Chondrocyte (in vitro differentiated cells): ENCODE measurements around the gene AKAP7. TPM values are rescaled to one million over a fixed set of nuclear protein-coding genes. Genes with fewer than 3 reads are reported as not detected.

Experiments used
- DNase-seq: peaks from one replicate; pipeline ENCODE4 v3.0.0; 2021; ENCODE audit warnings: mixed read lengths, low spot score
- H3K27ac Mint-ChIP-seq: one replicate; pipeline ENCODE4 v1.8.0; 2021; ENCODE audit warnings: mild to moderate bottlenecking, moderate library complexity, mixed read lengths; ENCODE audit not compliant: unreplicated experiment
- H3K27me3 Mint-ChIP-seq: 2 replicates; pipeline ENCODE4 v1.8.0; 2021; ENCODE audit warnings: low read depth, mixed read lengths
- H3K36me3 Mint-ChIP-seq: 2 replicates; pipeline ENCODE4 v1.8.0; 2021; ENCODE audit warnings: low read depth, mixed read lengths
- H3K4me1 Mint-ChIP-seq: 2 replicates; pipeline ENCODE4 v1.8.0; 2021; ENCODE audit warnings: low read depth, mild to moderate bottlenecking, mixed read lengths
- H3K4me3 Mint-ChIP-seq: one replicate; pipeline ENCODE4 v1.8.0; 2021; ENCODE audit warnings: mild to moderate bottlenecking, moderate library complexity, mixed read lengths; ENCODE audit not compliant: unreplicated experiment
- H3K9me3 Mint-ChIP-seq: 2 replicates; pipeline ENCODE4 v1.8.0; 2021; ENCODE audit warnings: low read depth, mixed read lengths
- CTCF ChIP-seq: fragments of 200-600 bp; sonication (generic); IDR thresholded peaks from 2 replicates; pipeline ENCODE4 v1.5.0; 2021; ENCODE audit warnings: antibody characterized with exemption, mild to moderate bottlenecking, moderate library complexity
- total RNA-seq: library from RNA; stranded (reverse); gene quantifications from 3 replicates; pipeline ENCODE4 v1.2.1, GENCODE V29; 2021

The AKAP7 gene
- total RNA-seq, 1 donor from 2014 or later = 5.0 TPM

- Mint-ChIP-seq H3K27ac (no peak overlapping the region), H3K4me3 (no peak overlapping the region), H3K27me3 (no peaks in the 10 kb centered on the region), H3K4me1 (no peaks in the 10 kb centered on the region), H3K9me3 (peaks cover 12% of the 10 kb centered on the region), H3K36me3 (peaks cover 5% of the 10 kb centered on the region)
- TF ChIP-seq CTCF = no peak
- no peak for DNase-seq
Observed at GRCh38 chr6:131265939-131266338, 130.7 kb downstream of the AKAP7 start.

- TF ChIP-seq CTCF = no peak
- Mint-ChIP-seq H3K4me3 (no peak overlapping the region), H3K4me1 (no peaks in the 10 kb centered on the region), H3K27me3 (no peaks in the 10 kb centered on the region), H3K27ac (no peak overlapping the region), H3K36me3 (peaks cover 4% of the 10 kb centered on the region), H3K9me3 (peaks cover 13% of the 10 kb centered on the region)
- DNase-seq = no peak
Observed at GRCh38 chr6:131268303-131268702, 133.0 kb downstream of the AKAP7 start.

GRCh38 chr6:131269565-131270391 is 134.5 kb downstream of the AKAP7 start:
- Mint-ChIP-seq H3K4me1 (no peaks in the 10 kb centered on the region), H3K27me3 (no peaks in the 10 kb centered on the region), H3K27ac (no peak overlapping the region), H3K4me3 (no peak overlapping the region), H3K9me3 (peaks cover 13% of the 10 kb centered on the region), H3K36me3 (peaks cover 4% of the 10 kb centered on the region)
- DNase-seq = no peak
- TF ChIP-seq CTCF = no peak

GRCh38 chr6:131270534-131270933 is 135.3 kb downstream of the AKAP7 start:
- H3K9me3 Mint-ChIP-seq = peaks cover 13% of the 10 kb centered on the region
- TF ChIP-seq CTCF = no peak
- DNase-seq = no peak
- no peaks in the 10 kb centered on the region for H3K27me3 Mint-ChIP-seq
- no peak overlapping the region for H3K4me3 Mint-ChIP-seq
- no peaks in the 10 kb centered on the region for H3K4me1 Mint-ChIP-seq
- peaks cover 4% of the 10 kb centered on the region for H3K36me3 Mint-ChIP-seq
- no peak overlapping the region for H3K27ac Mint-ChIP-seq

GRCh38 chr6:131275273-131275672 is 140.0 kb downstream of the AKAP7 start:
- Mint-ChIP-seq H3K4me3 (no peak overlapping the region), H3K36me3 (peaks cover 4% of the 10 kb centered on the region), H3K27ac (no peak overlapping the region), H3K27me3 (no peaks in the 10 kb centered on the region), H3K9me3 (peaks cover 8% of the 10 kb centered on the region), H3K4me1 (no peaks in the 10 kb centered on the region)
- TF ChIP-seq CTCF = no peak
- no peak for DNase-seq
